MM.1S (cell line): ENCODE results near the gene ISCU.

Experiments used
- DNase-seq: peaks from one replicate; pipeline ENCODE4 v3.0.0-alpha.2; 2015
- H2AFZ ChIP-seq: fragments of 300-600 bp; sonication (generic); 2 replicates; pipeline ENCODE4 v1.6.0; 2016; ENCODE audit warnings: antibody characterized with exemption, low read length
- H3F3A ChIP-seq: fragments of 300-600 bp; sonication (generic); 2 replicates; pipeline ENCODE4 v1.6.1; 2016; ENCODE audit warnings: mild to moderate bottlenecking, antibody characterized with exemption, low read length, moderate library complexity, mixed read lengths; ENCODE audit not compliant: insufficient read depth
- H3K27ac ChIP-seq: fragments of 300-600 bp; sonication (generic); 2 replicates; pipeline ENCODE4 v1.5.1; 2016; ENCODE audit warnings: mild to moderate bottlenecking, low read length
- H3K27me3 ChIP-seq: fragments of 300-600 bp; sonication (generic); replicated peaks from 2 replicates; pipeline ENCODE4 v1.6.0; 2016; ENCODE audit warnings: low read length; ENCODE audit not compliant: insufficient read depth
- H3K36me3 ChIP-seq: fragments of 300-600 bp; sonication (generic); replicated peaks from 2 replicates; pipeline ENCODE4 v1.6.1; 2016; ENCODE audit warnings: mild to moderate bottlenecking, low read length, mixed read lengths; ENCODE audit not compliant: insufficient read depth
- H3K4me1 ChIP-seq: fragments of 300-600 bp; sonication (generic); 2 replicates; pipeline ENCODE4 v1.6.1; 2016; ENCODE audit warnings: low read length, mixed read lengths
- H3K4me2 ChIP-seq: fragments of 300-600 bp; sonication (generic); 2 replicates; pipeline ENCODE4 v1.6.0; 2016; ENCODE audit warnings: low read depth, low read length
- H3K4me3 ChIP-seq: fragments of 300-600 bp; sonication (generic); 2 replicates; pipeline ENCODE4 v1.5.1; 2016; ENCODE audit warnings: low read length, mixed read lengths
- H3K79me2 ChIP-seq: fragments of 300-600 bp; sonication (generic); 2 replicates; pipeline ENCODE4 v1.6.1; 2016; ENCODE audit warnings: mixed run types, low read length, mixed read lengths
- H3K9ac ChIP-seq: fragments of 300-600 bp; sonication (generic); 2 replicates; pipeline ENCODE4 v1.6.1; 2016; ENCODE audit warnings: low read length, mixed read lengths
- H3K9me2 ChIP-seq: fragments of 300-600 bp; sonication (generic); replicated peaks from 2 replicates; pipeline ENCODE4 v1.6.1; 2016; ENCODE audit warnings: mild to moderate bottlenecking, low read length, mixed read lengths; ENCODE audit not compliant: insufficient read depth
- H3K9me3 ChIP-seq: fragments of 300-600 bp; sonication (generic); replicated peaks from 2 replicates; pipeline ENCODE4 v1.6.1; 2016; ENCODE audit warnings: mild to moderate bottlenecking, low read length, mixed read lengths; ENCODE audit not compliant: insufficient read depth
- H4K20me1 ChIP-seq: fragments of 300-600 bp; sonication (generic); 2 replicates; pipeline ENCODE4 v1.6.1; 2016; ENCODE audit warnings: mild to moderate bottlenecking, low read length, moderate library complexity, mixed read lengths; ENCODE audit not compliant: insufficient read depth
- EZH2 ChIP-seq: fragments of 300-600 bp; sonication (generic); optimal IDR thresholded peaks from 2 replicates; pipeline ENCODE3; 2017; ENCODE audit warnings: low read depth, mild to moderate bottlenecking, antibody characterized with exemption, low read length, mixed read lengths
- EZH2phosphoT487 ChIP-seq: fragments of 300-600 bp; sonication (generic); IDR thresholded peaks from 2 replicates; pipeline ENCODE4 v1.6.1; 2018; ENCODE audit warnings: antibody characterized with exemption, low read length
- TF ChIP-seq, protein P1 (sequence below): fragments of 300-600 bp; sonication (generic); IDR thresholded peaks from 2 replicates; pipeline ENCODE4 v1.5.1; 2016; ENCODE audit warnings: antibody characterized with exemption, low read length, mixed read lengths

The ISCU gene

DNA sequence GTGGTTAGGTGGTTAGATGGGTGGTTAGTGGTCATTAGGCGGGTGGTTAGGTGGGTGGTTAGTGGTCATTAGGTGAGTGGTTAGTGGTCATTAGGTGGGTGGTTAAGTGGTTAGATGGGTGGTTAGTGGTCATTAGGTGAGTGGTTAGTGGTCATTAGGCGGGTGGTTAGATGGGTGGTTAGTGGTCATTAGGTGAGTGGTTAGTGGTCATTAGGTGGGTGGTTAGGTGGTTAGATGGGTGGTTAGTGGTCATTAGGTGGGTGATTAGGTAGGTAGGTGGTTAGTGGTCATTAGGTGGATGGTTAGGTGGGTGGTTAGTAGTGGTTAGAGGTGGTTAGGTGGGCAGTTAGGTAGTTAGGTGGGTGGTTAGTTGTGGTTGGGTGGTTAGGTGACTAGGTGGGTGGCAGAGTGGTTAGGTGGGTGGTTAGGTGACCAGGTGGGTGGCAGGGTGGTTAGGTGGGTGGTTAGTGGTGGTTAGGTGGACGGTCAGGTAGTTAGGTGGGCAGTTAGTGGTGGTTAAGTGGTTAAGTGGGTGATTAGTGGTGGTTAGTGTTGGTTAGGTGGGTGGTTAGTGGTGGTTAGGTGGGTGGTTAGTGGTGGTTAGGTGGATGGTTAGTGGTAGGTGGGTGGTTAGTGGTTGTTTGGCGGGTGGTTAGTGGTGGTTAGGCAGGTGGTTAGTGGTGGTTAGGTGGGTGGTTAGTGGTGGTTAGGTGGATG lies 43.5 kb downstream of the ISCU start:
- no peak overlapping the region for H3K4me3 ChIP-seq
- no peaks in the 10 kb centered on the region for H3K79me2 ChIP-seq
- H3K4me1 ChIP-seq: no peaks in the 10 kb centered on the region
- H3K9ac ChIP-seq: no peak overlapping the region
- no peaks in the 10 kb centered on the region for H3K9me2 ChIP-seq
- no peaks in the 10 kb centered on the region for H3K27me3 ChIP-seq
- no peak for DNase-seq
- no peak overlapping the region for H3K27ac ChIP-seq
- H3K9me3 ChIP-seq: no peaks in the 10 kb centered on the region
- no peak overlapping the region for H3K4me2 ChIP-seq
- H2AFZ ChIP-seq: no peak overlapping the region
- H3F3A ChIP-seq: 0 out of 2 replicates have a peak, but pooled peaks cover 4% of the 10 kb centered on the region
- H3K36me3 ChIP-seq: no peaks in the 10 kb centered on the region
- H4K20me1 ChIP-seq: no peaks in the 10 kb centered on the region
- no peak for TF ChIP-seq EZH2
- TF ChIP-seq EZH2phosphoT487: no peak
- TF ChIP-seq, protein P1, sequence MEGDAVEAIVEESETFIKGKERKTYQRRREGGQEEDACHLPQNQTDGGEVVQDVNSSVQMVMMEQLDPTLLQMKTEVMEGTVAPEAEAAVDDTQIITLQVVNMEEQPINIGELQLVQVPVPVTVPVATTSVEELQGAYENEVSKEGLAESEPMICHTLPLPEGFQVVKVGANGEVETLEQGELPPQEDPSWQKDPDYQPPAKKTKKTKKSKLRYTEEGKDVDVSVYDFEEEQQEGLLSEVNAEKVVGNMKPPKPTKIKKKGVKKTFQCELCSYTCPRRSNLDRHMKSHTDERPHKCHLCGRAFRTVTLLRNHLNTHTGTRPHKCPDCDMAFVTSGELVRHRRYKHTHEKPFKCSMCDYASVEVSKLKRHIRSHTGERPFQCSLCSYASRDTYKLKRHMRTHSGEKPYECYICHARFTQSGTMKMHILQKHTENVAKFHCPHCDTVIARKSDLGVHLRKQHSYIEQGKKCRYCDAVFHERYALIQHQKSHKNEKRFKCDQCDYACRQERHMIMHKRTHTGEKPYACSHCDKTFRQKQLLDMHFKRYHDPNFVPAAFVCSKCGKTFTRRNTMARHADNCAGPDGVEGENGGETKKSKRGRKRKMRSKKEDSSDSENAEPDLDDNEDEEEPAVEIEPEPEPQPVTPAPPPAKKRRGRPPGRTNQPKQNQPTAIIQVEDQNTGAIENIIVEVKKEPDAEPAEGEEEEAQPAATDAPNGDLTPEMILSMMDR: no peak

DNA sequence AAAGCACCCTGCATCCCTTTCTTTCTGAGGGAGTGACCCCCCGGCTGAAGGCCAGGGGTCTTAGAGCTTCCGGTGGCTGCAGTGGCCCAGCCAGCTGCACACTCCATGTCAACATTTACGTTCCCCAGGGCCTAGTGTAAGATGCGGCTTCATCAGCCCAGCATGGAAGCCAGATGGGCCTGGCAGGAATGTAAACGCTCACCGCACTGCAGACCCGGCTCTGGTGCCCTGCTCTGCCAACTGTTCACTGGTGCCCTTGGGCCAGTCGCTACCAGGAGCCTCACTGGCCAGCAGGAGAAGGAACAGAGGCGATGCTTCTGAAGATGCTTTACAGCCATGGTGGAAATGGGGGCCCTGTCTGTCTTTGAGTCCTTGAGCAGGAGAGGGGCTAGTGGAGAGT lies 44.1 kb downstream of the ISCU start:
- H3K36me3 ChIP-seq: no peaks in the 10 kb centered on the region
- 0 out of 2 replicates have a peak, but pooled peaks cover 4% of the 10 kb centered on the region for H3F3A ChIP-seq
- H3K9me2 ChIP-seq: no peaks in the 10 kb centered on the region
- no peak overlapping the region for H3K4me2 ChIP-seq
- no peak for TF ChIP-seq EZH2
- TF ChIP-seq, protein P1: no peak
- TF ChIP-seq EZH2phosphoT487: no peak
- H3K27ac ChIP-seq: no peak overlapping the region
- no peaks in the 10 kb centered on the region for H3K79me2 ChIP-seq
- no peak overlapping the region for H3K9ac ChIP-seq
- H3K9me3 ChIP-seq: no peaks in the 10 kb centered on the region
- no peak for DNase-seq
- no peak overlapping the region for H2AFZ ChIP-seq
- no peaks in the 10 kb centered on the region for H3K27me3 ChIP-seq
- H4K20me1 ChIP-seq: no peaks in the 10 kb centered on the region
- no peaks in the 10 kb centered on the region for H3K4me1 ChIP-seq
- H3K4me3 ChIP-seq: no peak overlapping the region

DNA sequence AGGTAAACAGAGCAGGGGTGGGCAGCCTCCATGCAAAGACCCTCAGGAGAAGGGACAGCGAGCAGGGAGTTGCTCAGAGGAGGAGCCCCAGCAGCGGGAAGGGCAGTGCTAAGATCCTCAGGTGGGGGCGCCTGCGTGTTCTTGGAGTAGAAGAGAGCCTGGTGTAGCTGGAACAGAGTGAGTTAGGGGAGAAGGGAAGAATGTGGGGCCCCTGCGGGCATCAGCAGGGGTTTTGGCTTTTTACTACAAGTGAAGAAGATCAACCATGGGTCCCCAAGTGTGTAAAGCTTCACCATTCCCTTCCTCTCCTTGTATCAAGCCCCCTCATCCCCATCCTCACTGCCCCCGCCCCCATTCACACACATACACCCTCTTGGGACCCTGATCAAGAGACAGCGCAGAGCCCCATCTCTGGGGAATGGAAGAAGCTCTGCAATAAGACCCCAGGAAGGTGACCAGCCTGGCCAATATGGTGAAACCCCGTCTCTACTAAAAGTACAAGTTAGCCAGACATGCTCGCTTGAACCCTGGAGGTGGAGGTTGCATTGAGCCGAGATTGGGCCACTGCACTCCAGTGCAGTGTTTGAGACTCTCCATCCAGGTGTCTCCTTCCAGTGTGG lies 45.7 kb downstream of the ISCU start:
- no peak overlapping the region for H3K4me2 ChIP-seq

More for the DNA sequence above, 45.7 kb downstream of the ISCU start:
- TF ChIP-seq, protein P1: no peak
- TF ChIP-seq EZH2: no peak
- no peak for TF ChIP-seq EZH2phosphoT487
- Histone ChIP-seq H3K79me2 (no peaks in the 10 kb centered on the region), H3K27ac (no peak overlapping the region), H3K4me3 (no peak overlapping the region), H2AFZ (no peak overlapping the region), H3K9ac (no peak overlapping the region), H3K27me3 (no peaks in the 10 kb centered on the region), H3K4me1 (no peaks in the 10 kb centered on the region), H3F3A (0 out of 2 replicates have a peak, but pooled peaks cover 4% of the 10 kb centered on the region), H4K20me1 (no peaks in the 10 kb centered on the region), H3K9me3 (no peaks in the 10 kb centered on the region), H3K36me3 (no peaks in the 10 kb centered on the region), H3K9me2 (no peaks in the 10 kb centered on the region)
- no peak for DNase-seq
